Testis (tissue), 3 donors: ENCODE data around the gene CD109. TPM values are rescaled to one million over a fixed set of nuclear protein-coding genes. Genes with fewer than 3 reads are reported as not detected.

Source experiments
- DNase-seq: peaks from one replicate; pipeline ENCODE4 v3.0.0-alpha.2; 2019
- H3K27ac ChIP-seq, 2 donors: fragments of 200-600 bp; sonication (generic); one replicate each; pipeline ENCODE4 v1.5.1; 2019
- H3K27me3 ChIP-seq: fragments of 200-600 bp; sonication (generic); one replicate; pipeline ENCODE4 v1.5.1; 2019
- H3K36me3 ChIP-seq: fragments of 200-600 bp; sonication (generic); one replicate; pipeline ENCODE4 v1.5.1; 2017; ENCODE audit warnings: low read depth; ENCODE audit errors: missing control alignments
- H3K4me1 ChIP-seq: fragments of 200-600 bp; sonication (generic); one replicate; pipeline ENCODE4 v1.5.1; 2019
- H3K4me3 ChIP-seq, 2 donors: fragments of 200-600 bp; sonication (generic); one replicate each; pipeline ENCODE4 v1.5.1; 2017 to 2019
- H3K9me3 ChIP-seq: fragments of 200-600 bp; sonication (generic); one replicate; pipeline ENCODE4 v1.5.1; 2017
- CTCF ChIP-seq, 3 experiments: fragments of 450-650 bp in 2 of 3; fragments of 200-600 bp in 1 of 3; sonication (generic) in 1 of 3; IDR thresholded peaks; one replicate each; pipeline ENCODE4 v1.5.1; 2016 to 2019; ENCODE audit warnings: antibody characterized with exemption in 3 of 3, mild to moderate bottlenecking in 2 of 3, moderate library complexity in 1 of 3
- POLR2A ChIP-seq: fragments of 450-650 bp; IDR thresholded peaks from one replicate; pipeline ENCODE4 v1.6.1; 2017; ENCODE audit warnings: antibody characterized with exemption, mild to moderate bottlenecking, moderate library complexity
- intact Hi-C: fragments of 100-400 bp; cut with DNase I; formaldehyde crosslinking; loops from one replicate; pipeline ENCODE4 v1.15.1; 2023; ENCODE audit warnings: low total_unique reads
- polyA plus RNA-seq: library from polyadenylated mRNA; stranded (reverse); fragments of 350-450 nt; fragmentation: Illumina TruSeq; extraction: RNeasy Lipid Tissue Mini Kit (QIAGEN cat#74804); gene quantifications from one replicate; pipeline ENCODE4 v1.2.3, GENCODE V29; 2014; ENCODE audit warnings: low read depth, low replicate concordance; ENCODE audit not compliant: insufficient read depth
- total RNA-seq, 2 donors: library from RNA; depleted of rRNA; stranded (reverse); fragments of >200 nt; gene quantifications; one replicate each; pipeline ENCODE4 v1.2.3, GENCODE V29; 2016

Gene CD109
- total and polyA plus RNA-seq, 3 donors from 2014 or later: 4.0 to 7.0 (median 5.4) TPM

- Histone ChIP-seq H3K27ac (no peak overlapping the region), H3K27me3 (no peaks in the 10 kb centered on the region), H3K9me3 (no peaks in the 10 kb centered on the region), H3K4me3 (no peak overlapping the region), H3K4me1 (no peaks in the 10 kb centered on the region), H3K36me3 (no peaks in the 10 kb centered on the region)
- no peak for DNase-seq
- intact Hi-C loops: no loop called here
- TF ChIP-seq CTCF (IDR thresholded peaks at IDR 0.05): no peak
- no peak for TF ChIP-seq POLR2A
Observed at GRCh38 chr6:73873081-73873480, 177.1 kb downstream of the CD109 start.

Other genes with a start within 250 kb of the CD109 start
- gene CGAS, start 243.9 kb upstream of the CD109 start, total RNA-seq: 1 to 10 TPM; 1.9 to 2.4 TPM
- gene CGAS, start 243.9 kb upstream of the CD109 start, polyA plus RNA-seq: 0.58 TPM
- 10 to 100 TPM; 35.4 to 37.0 TPM for gene MTO1, start 234.5 kb upstream of the CD109 start, total RNA-seq
- gene MTO1, start 234.5 kb upstream of the CD109 start, polyA plus RNA-seq: 52.0 TPM
- 1,000 to 10,000 TPM; 2,869 to 5,046 TPM for gene EEF1A1, start 175.2 kb upstream of the CD109 start, total RNA-seq
- 5,086 TPM for gene EEF1A1, start 175.2 kb upstream of the CD109 start, polyA plus RNA-seq
- gene SLC17A5, start 42.2 kb upstream of the CD109 start, total RNA-seq: 10 to 100 TPM in 1 of 2 donors, 1 to 10 TPM in 1; 8.7 to 16.1 TPM
- 12.5 TPM for gene SLC17A5, start 42.2 kb upstream of the CD109 start, polyA plus RNA-seq